ENCODE data around the gene TNS3.

GRCh38 chr7:47253650-47254080, 328.2 kb downstream of the TNS3 start:
- no peak for TF ChIP-seq CTCF (IDR thresholded peaks at IDR 0.05)
- TF ChIP-seq POLR2A (IDR thresholded peaks at IDR 0.05), result peak in 1 of 2 donors; percentile 24

Measured in uterus (tissue), 2 donors.